ENCODE results near the gene UBAP1.
"Not testable (repeated sequence)": the region's sequence is repeated elsewhere in the genome, so short reads cannot be mapped to it uniquely, and the experiment has no call there.

Gene UBAP1

DNA sequence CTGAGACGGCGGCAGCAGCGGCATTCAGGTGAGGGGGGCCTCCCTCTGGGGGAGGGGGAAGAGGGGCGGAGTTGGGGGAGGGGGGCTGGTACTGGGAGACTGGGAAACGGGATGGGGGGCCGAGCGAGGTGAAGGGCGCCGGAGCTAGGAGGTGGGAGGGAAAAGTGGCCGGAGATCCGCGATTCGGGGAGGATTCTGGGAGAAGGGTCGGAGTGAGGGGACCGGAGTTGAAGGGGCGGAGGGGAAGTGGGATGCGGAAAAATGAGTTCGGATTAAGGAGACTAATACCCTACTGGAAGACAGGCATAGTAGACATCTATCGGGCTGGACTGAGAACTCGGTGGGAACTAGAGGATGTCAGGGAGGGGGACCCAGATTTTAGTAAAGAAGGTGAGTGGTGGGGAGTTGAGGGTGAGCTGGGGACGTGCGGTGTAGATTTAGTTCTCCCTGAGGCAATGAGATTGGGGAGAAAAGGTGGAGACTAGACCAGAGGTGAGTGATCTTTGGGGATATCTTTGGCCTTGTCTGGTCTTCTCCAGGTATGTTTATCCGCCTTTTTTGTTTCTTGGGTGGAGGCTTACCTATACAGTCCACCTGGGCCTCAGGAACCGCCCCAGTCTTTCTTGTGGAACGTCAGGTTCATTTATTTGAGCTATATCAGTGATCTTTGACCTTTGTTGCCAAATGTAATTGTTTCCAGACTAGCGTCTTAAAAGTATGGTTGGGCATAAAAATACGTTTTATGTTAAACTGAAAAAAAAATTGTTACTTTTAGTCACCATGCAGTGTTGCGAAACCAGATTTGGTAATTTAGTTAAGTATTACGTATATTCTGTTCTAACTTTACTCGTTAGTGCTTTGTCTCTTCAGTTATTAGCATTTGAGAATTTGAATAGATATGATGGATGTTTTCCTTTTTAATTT, 632 bp downstream of the UBAP1 start:
- DNase-seq (ENCODE audit: low read depth in 2 of 2): peak in 1 of 2 donors; percentile 7

DNA sequence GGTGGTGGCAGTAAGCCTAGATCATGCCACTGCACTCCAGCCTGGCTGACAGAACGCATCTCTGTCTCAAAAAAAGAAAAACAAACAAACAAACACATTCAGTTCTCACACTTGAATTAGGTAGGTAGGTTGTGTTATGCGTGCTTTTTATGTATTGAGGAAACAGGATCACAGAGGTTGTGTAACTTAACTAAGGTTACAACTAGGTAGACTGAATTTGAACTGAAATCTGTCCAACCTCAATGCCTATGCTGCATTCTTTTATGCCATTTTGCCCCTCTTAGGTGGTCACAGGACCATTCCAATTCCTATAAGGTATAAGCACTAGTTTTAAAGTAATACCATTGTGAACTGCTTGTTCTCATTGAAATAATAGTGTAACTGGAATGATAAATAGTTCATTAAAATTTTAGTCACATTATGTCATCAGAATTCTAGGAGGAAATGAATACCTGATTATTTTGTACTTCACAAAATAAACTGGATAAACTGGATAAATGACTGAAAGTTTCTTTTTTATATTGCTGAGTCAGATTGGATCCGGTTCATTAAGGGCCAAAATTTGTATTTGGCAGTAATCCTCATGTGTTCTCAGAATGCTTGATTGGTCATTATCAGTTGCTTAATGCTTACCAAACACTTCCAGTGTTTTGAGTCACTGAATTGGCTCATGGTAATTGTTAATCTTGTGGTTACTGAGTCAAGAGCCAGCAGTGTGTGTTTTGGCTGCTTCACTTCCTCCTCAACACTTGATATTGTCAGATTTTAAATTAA, 7.1 kb downstream of the UBAP1 start:
- DNase-seq (ENCODE audit: low read depth in 2 of 2): no peak

DNA sequence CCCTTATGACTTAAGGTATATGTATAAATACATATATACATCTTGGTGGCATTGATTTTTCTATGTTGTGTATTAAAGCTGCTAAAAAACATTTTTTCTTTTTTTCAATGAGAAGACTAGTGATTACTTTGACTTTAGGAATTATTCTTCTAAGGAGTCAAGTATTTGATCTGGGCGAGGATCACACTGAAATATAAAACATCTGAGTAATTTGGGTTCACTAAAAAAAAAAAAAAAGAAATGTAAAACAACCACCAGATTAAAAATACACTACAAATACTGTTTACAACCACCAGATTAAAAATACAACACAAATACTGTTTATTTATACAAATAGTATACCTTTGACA, 9.0 kb downstream of the UBAP1 start:
- no peak for DNase-seq (ENCODE audit: low read depth in 2 of 2)

DNA sequence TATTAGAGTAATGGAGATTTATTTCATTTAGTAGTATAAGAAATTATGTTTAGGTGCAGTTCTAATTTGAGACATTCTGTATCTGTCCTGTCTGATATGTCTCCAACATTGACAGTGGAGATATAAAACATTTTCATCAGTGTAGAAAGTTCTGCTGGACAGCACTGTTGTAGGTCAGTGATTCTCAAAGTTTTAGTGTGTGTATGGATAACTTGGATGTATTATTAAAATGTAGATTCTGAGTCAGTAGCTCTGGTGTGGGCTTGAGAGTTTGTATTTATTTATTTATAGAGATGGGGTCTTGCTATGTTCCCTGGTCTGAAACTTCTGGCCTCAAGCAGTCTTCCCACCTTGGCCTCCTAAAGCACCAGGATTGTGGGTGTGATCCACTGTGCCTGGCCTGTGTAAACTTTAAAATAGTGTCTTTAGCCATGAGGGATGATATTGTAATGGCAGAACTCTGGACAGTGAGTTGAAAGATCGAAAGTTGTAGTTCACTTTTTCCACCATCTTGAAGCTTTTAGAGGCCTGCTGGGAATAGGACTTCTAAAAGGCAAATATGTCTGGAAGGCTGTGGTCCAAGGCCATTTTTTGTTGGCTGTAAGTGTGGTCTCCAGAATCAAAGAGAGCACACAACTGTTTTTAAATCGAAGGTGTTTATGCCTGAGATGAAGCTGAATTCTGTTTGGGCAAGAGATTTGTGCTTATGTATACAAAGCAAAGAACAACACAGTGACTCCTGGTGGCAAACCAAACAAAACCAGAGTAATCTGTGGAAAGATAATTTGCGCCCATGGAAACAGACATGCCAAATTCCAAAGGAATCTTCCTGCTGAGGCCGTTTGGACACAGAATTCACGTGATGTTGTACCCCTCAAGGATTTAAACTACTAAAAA, 12.4 kb downstream of the UBAP1 start:
- DNase-seq (ENCODE audit: low read depth in 2 of 2): no peak

DNA sequence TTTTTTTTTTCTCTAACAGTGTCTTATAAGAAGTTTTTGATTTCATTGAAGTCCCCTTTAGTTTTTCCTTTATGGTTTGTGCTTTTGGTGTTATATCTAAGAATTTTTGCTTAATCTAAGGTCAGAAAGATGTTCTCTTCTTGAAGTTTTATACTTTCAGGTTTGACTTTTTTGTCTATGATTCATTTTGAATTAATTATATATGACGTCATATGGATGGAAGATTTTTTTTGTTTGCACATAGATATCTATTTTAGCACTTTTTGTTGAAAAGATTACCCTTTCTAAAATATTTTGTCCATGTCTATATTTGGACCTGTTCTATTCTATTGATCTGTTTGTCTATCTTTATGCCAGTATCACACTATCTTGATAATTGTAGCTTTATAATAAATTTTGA, 16.3 kb downstream of the UBAP1 start:
- no peak for DNase-seq (ENCODE audit: low read depth in 2 of 2)

DNA sequence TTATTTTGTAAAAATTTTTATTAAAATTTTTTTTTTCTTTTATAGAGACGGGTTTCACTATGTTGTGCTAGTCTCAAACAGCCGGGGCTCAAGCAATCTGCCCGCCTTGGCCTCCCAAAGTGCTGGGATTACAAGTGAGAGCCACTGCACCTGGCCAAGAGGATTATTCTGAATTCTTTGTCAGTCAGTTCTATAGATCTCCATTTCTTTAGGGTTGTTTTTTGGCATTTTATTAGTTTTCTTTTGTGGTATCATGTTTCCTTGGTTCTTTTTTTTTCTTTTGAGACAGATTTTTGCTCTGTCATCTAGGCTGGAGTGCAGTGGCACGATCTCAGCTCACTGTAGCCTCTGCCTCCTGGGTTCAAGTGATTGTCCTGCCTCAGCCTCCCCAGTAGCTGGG, 18.4 kb downstream of the UBAP1 start:
- not testable (repeated sequence) for DNase-seq (ENCODE audit: low read depth in 2 of 2)

DNA sequence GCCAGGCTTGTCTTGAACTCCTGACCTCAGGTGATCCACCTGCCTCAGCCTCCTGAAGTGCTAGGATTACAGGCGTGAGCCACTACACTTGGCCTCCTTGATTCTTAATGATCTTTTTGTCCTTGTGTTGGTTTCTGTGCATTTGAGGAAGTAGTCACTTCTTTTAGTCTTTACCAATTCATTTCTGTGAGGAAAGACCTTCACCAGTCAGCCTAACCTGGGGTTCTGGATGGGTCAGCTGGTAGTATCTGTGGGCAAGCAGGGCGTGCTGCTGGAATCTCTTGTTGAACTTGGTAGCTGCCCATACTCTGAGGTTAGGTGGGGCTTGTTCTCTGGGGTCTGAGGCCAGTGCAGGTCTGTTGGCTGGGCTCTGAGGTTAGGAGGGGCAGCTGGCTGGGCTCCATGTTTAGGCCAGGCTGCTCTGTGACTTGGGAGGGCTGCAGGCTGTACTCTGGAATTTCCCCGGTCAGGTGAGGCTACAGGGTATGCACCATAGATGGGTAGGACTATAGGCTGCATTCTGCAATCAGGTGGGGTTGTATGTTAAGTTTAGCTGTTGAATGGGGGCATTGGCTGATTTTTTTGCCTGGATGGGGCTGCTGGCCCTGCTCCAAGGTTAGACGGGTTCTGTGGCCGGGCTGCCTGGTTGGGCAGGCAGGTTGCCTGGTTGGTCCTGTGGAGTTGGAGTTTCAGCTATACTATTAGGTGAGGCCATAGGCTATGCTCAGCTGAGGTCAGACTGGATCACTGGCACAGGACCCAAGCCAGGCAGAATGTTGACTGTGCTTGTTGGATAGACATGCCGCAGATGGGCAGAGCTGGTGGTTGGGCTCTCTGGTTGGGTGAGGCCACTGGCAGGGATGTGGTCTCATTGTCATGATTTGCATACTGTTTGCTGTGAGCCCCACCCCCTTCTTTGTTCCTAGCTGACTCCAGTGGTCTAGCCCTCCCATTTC, 19.2 kb downstream of the UBAP1 start:
- DNase-seq (ENCODE audit: low read depth in 2 of 2): no peak

DNA sequence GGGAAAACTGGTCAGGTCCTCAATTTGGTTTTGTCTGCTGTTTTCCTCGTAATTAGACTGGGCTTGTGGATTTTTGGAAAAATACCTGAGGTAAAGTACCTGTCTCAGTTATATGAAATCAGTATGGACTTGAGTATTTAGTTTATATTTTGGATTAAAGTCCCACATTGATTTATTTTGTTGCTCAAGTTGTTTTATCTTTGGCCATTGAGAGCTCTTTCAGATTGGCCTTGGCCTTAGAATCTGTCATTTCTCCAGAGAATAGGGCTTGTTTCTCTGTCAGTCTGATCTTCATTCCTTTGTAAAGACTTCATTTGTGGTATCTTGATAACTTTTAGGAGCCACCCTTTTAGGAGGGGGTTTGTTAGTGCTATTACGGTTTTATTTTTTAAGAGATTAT, 21.2 kb downstream of the UBAP1 start:
- DNase-seq (ENCODE audit: low read depth in 2 of 2): no peak

DNA sequence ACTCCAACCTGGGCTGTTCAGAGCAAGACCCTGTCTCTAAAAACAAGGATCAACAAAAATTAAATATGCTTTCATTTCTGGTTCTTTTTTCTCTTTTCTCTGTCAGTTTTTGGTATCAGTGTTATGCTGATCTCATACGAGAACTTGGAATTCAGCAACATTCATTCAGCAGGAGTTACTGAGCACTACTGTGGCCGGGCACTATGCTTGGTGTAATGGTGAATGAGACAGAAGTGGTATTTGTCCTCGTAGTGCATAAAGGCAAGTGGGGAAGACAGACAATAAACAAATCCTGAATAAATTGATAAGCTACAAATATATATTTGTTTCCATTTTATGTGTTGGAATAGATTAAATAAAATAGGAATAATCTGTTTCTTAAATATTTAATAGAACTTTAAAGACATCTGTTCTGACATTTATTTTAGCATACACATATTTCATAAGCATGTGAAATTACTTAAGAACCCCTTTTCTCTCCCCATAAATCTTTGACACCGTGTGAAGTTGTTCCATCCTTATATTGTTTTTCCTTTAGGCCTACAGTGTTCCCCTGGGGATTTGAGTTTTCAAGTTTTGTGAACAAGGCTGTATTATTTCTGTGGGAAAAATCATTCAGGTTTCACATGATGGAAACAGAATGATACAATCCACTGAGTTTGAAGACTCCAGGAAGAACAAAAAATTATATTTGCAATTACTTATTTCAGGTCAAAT, 24.6 kb downstream of the UBAP1 start:
- no peak for DNase-seq (ENCODE audit: low read depth in 2 of 2)

DNA sequence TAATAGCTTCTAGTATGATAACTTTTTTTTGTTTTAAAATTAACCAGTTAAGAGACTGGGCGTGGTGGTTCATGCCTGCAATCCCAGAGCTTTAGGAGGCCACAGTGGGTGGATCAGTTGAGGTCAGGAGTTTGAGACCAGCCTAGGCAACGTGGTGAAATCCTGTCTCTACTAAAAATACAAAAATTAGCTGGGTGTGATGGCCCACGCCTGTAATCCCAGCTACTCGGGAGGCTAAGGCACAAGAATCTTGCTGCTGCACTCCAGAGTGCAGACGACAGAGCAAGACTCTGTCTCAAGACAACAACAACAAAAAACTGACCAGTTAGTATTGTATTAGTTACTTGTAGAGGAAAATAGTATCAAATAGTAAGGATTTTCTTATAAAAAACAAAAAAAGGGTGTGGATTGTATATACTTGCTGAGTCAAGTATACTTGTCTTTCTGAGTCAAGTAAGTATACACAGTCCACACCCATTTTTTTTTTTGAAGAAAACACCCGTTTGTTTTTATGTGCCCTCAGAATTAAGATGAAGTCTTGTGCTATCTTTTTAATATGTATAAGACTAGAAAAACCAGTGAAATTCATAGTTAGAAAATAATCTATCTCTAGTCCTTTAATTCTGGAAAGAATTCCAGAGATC, 25.3 kb downstream of the UBAP1 start:
- no peak for DNase-seq (ENCODE audit: low read depth in 2 of 2)

DNA sequence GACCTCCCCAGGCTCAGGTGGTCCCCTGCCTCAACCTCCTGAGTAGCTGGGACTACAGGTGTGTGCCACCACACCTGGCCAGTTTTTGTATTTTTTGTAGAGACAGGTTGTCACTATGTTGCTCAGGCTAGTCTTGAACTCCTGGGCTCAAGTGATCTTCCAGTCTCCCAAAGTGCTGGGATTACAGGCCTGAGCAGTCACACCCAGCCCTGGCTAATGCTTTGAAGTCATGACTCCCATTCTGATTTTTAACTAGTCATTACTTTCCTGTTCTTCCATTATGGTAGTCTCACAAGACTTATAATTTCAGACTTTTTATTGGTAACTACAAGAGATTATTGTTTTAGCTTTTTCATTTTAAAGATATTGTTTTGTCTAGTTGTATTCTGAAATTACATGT, 26.3 kb downstream of the UBAP1 start:
- DNase-seq (ENCODE audit: low read depth in 2 of 2): no peak

DNA sequence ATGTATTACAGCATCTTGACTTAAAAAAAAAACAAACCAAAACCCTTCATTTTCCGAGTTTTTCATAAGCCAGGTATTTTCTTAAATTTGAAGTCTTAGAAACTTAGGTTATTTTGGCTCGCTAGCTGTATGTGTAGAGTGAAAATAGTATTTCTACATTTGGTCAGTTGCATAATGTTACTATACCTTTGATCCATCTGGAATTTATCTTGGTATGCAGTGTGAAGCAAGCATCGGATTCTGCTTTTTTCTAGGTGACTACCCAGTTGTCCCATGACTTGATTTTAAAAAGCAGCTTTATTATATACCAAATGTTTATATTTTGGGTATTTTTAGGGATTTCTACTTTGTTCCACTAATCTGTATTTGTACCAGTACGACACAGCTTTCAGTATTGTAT, 27.7 kb downstream of the UBAP1 start:
- no peak for DNase-seq (ENCODE audit: low read depth in 2 of 2)

DNA sequence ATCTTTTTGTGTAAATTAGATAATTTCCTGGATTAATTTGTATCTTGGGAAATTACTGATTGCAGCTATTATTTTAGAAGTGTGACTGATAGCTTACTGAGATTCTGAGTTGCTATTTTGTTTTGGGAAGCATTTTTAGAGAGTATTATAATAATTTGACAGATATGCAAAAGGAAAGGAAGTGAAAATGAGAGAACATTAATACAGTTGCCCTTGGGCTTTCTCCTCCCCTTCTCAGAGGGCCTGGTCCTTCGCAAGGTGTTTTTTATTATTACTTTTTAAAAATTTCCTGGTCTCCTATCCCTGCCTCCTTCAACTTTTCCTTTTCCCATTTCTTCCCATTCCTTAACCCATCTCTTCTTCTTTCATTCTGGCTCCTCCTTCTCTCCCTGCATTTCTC, 32.6 kb downstream of the UBAP1 start:
- no peak for DNase-seq (ENCODE audit: low read depth in 2 of 2)

DNA sequence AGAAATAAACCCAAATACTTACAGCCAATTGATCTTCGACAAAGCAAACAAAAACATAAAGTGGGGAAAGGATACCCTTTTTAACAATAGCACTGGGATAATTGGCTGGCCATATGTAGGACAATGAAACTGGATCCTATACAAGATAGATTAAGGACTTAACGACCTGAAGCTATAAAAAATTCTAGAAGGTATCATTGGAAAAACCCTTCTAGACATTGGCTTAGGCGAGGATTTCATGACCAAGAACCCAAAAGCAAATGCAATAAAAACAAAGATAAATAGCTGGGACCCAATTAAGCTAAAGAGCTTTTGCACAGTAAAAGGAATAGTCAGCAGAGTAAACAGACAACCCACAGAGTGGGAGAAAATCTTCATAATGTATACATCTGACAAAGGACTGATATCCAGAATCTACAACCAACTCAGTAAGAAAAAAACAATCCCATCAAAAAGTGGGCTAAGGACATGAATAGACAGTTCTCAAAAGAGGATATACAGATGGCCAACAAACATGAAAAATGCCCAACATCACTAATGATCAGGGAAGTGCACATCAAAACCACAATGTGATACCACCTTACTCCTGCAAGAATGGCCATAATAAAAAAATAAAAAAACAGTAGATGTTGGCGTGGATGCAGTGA, 35.6 kb downstream of the UBAP1 start:
- DNase-seq (ENCODE audit: low read depth in 2 of 2): not testable (repeated sequence)

DNA sequence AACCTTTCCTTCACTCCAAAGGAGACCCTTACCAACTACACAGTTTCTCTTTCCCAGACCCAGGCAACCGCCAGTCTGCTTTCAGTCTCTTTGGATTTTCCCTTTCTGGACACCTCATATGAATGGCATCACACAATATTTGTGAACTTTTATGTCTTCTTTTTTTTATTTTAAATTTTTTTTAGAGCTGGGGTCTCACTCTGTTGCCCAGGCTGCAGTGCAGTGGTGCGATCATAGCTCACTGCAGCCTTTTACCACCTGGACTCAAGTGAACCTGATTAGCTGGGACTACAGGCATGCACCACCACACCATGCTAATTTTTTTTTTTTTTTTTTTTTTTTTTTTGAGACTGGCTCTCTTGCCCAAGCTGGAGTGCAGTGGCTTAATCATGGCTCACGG, 37.5 kb downstream of the UBAP1 start:
- DNase-seq (ENCODE audit: low read depth in 2 of 2): no peak

DNA sequence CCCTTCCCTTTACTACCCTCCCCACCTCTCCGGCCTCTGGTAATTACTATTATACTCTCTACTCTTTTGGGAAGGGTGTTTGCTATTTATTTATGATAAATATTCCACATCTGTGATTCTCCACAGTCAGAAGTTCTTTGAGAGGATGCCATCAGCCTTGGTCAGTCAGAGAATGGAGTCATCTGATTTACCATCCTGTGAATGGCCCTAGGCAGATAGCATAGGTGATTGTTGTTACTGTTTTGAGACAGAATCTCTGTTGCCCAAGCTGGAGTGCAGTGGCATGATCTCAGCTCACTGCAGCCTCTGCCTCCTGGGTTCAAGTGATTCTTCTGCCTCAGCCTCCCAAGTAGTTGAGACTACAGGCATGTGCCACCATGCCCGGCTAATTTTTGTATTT, 38.2 kb downstream of the UBAP1 start:
- DNase-seq (ENCODE audit: low read depth in 2 of 2): not testable (repeated sequence)

DNA sequence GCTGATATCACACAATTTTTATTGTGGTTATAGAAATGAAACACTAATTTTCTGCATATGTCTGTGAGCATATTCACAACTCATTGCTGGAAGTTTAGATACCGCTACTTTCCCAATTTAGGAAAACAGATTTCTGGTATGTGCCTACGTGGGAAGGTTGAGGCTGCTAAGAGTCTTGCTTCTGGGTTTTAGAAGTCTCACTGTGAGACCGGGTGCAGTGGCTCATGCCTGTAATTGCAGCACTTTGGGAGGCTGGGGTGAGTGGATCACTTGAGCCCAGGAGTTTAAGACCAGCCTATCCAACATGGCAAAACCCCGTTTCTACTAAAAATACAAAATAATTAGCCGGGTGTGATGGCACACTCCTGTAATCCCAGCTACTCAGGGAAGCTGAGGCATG, 39.6 kb downstream of the UBAP1 start:
- no peak for DNase-seq (ENCODE audit: low read depth in 2 of 2)

DNA sequence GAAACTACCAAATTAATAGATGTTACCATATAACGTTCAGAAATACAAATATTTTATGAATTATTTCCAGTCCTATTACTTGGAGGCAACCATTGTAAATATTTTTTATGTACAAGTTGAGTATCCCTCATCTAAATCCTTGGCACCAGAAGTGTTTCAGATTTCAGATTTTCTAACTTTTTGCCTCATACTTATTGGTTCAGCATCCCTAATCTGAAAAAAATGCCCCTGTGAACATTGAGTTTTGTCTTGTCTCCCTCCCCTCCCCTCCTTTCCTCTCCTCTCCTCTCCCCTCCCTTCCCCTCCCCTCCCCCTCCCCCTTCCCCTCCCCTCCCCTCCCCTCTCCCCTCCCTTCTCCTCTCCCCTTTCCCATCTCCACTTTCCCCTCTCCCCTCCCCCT, 40.6 kb downstream of the UBAP1 start:
- no peak for DNase-seq (ENCODE audit: low read depth in 2 of 2)

DNA sequence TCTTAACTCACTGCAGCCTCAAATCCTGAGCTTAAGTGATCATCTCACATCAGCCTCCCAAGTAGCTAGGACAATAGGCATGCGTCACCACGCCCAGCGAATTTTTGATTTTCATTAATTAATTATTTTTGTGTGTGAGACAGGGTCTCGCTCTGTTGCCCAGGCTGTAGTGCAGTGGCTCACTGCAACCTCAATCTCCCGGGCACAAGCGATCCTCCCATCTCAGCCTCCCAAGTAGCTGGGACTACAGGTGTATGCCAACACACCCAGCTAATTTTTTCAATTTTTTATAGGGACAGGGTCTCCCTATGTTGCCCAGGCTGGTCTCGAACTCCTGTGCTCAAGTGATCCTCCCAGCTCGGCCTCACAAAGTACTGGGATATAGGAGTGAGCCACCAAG, 41.4 kb downstream of the UBAP1 start:
- no peak for DNase-seq (ENCODE audit: low read depth in 2 of 2)
